ENCODE results near the gene GNAT3.

DNA sequence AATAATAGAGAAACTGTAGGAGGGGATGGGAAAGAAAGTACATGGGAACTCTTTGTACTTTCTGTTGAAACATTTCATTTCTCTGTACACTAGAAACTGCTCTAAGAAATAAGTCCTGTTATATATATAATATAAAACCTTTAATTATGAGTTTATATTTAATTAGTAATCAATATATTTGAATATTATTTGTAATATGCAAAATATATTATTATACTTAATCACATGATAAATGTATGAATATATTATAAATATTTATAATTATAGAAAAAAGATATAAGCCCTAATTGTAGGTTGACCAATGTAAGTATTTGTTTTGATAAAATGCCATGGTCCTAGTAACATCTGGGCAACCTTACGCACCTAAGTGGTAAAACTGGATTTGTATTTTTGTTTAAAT lies 51.0 kb downstream of the GNAT3 start:
- TF ChIP-seq POLR2A (IDR thresholded peaks at IDR 0.05) (no peak), CTCF (IDR thresholded peaks at IDR 0.05) (no peak)

Measured in uterus (tissue), 2 donors.